ENCODE results near the gene GPER1. TPM values are rescaled to one million over a fixed set of nuclear protein-coding genes. Genes with fewer than 3 reads are reported as not detected.

GPER1 gene
- total RNA-seq, 1 donor from 2014 or later: 11.1 TPM

- DNase-seq (no peak), ATAC-seq (no peak)
- Histone ChIP-seq H3K9me3 (no peaks in the 10 kb centered on the region), H3K27me3 (no peaks in the 10 kb centered on the region), H3K4me3 (no peak overlapping the region), H3K27ac (no peak overlapping the region), H3K4me1 (no peaks in the 10 kb centered on the region), H3K36me3 (no peaks in the 10 kb centered on the region)
- TF ChIP-seq CTCF (IDR thresholded peaks at IDR 0.05): no peak
- intact Hi-C loops (cut with DNase I): no loop called here
These were observed 7.0 kb upstream of the GPER1 start for GRCh38 chr7:1080921-1081255.

- Histone ChIP-seq H3K4me1 (peaks cover 3% of the 10 kb centered on the region), H3K4me3 (no peak overlapping the region), H3K27ac (no peak overlapping the region), H3K27me3 (no peaks in the 10 kb centered on the region), H3K36me3 (no peaks in the 10 kb centered on the region), H3K9me3 (no peaks in the 10 kb centered on the region)
- intact Hi-C loops (cut with DNase I): no loop called here
- DNase-seq: no peak
- no peak for TF ChIP-seq CTCF (IDR thresholded peaks at IDR 0.05)
- no peak for ATAC-seq
These were observed 6.6 kb upstream of the GPER1 start for GRCh38 chr7:1081336-1081735.

GRCh38 chr7:1081931-1082401 is 5.9 kb upstream of the GPER1 start:
- no peak for TF ChIP-seq CTCF (IDR thresholded peaks at IDR 0.05)
- H3K4me1 ChIP-seq: peaks cover 10% of the 10 kb centered on the region
- H3K4me3 ChIP-seq: no peak overlapping the region
- H3K27ac ChIP-seq: no peak overlapping the region
- H3K36me3 ChIP-seq: no peaks in the 10 kb centered on the region
- H3K27me3 ChIP-seq: no peaks in the 10 kb centered on the region
- ATAC-seq (no peak), DNase-seq (no peak)
- H3K9me3 ChIP-seq: no peaks in the 10 kb centered on the region
- intact Hi-C loops (cut with DNase I): no loop called here

GRCh38 chr7:1083729-1084657 is 3.9 kb upstream of the GPER1 start:
- peaks cover 23% of the 10 kb centered on the region for H3K4me1 ChIP-seq
- intact Hi-C loops (cut with DNase I): no loop called here
- DNase-seq: no peak
- H3K9me3 ChIP-seq: no peaks in the 10 kb centered on the region
- no peaks in the 10 kb centered on the region for H3K36me3 ChIP-seq
- no peak overlapping the region for H3K27ac ChIP-seq
- TF ChIP-seq CTCF (IDR thresholded peaks at IDR 0.05): no peak
- ATAC-seq: peak; percentile 7
- H3K27me3 ChIP-seq: no peaks in the 10 kb centered on the region
- H3K4me3 ChIP-seq: no peak overlapping the region

- Histone ChIP-seq H3K4me3 (no peak overlapping the region), H3K4me1 (peaks cover 23% of the 10 kb centered on the region), H3K36me3 (no peaks in the 10 kb centered on the region), H3K27me3 (no peaks in the 10 kb centered on the region), H3K9me3 (no peaks in the 10 kb centered on the region), H3K27ac (no peak overlapping the region)
- DNase-seq: no peak
- intact Hi-C loops (cut with DNase I): no loop called here
- no peak for TF ChIP-seq CTCF (IDR thresholded peaks at IDR 0.05)
- ATAC-seq: no peak
These were observed 2.6 kb upstream of the GPER1 start for GRCh38 chr7:1085266-1085665.

All from upper lobe of right lung (tissue), 1 donor.